Breast epithelium (tissue), 4 donors: ENCODE measurements around the gene ZNF536. TPM values are rescaled to one million over a fixed set of nuclear protein-coding genes. Genes with fewer than 3 reads are reported as not detected.
A peak's percentile ranks its signal among the peaks of the same experiment; 100 is the strongest.

Source experiments
- DNase-seq, 2 donors: peaks; one replicate each; pipeline ENCODE4 v3.0.0-alpha.2; 2019; ENCODE audit warnings: low spot score in 2 of 2
- H3K27ac ChIP-seq, 2 donors: fragments of 200-600 bp; sonication (generic) in 1 of 2; one replicate each; pipeline ENCODE4 v1.5.1; 2016 to 2019; ENCODE audit warnings: mild to moderate bottlenecking in 1 of 2
- H3K27me3 ChIP-seq, 2 donors: fragments of 200-600 bp; sonication (generic) in 1 of 2; one replicate each; pipeline versions ENCODE4 v1.5.1 to v1.6.0; 2017 to 2019; ENCODE audit warnings: control low read depth in 1 of 2, mild to moderate bottlenecking in 1 of 2
- H3K36me3 ChIP-seq: fragments of 200-600 bp; one replicate; pipeline ENCODE4 v1.5.1; 2019
- H3K4me1 ChIP-seq, 2 donors: fragments of 200-600 bp; sonication (generic); one replicate each; pipeline ENCODE4 v1.5.1; 2016 to 2019; ENCODE audit warnings: control low read depth in 1 of 2
- H3K4me3 ChIP-seq, 3 donors: fragments of 200-600 bp; sonication (generic); 1 replicate in 2 of 3; 2 replicates in 1 of 3; pipeline ENCODE4 v1.5.1; 2016 to 2019; ENCODE audit warnings: mild to moderate bottlenecking in 3 of 3, moderate library complexity in 2 of 3
- H3K9me3 ChIP-seq, 2 donors: fragments of 200-600 bp; sonication (generic) in 1 of 2; one replicate each; pipeline ENCODE4 v1.5.1; 2016 to 2019; ENCODE audit warnings: control low read depth in 1 of 2
- POLR2A ChIP-seq: fragments of 450-650 bp; IDR thresholded peaks from one replicate; pipeline ENCODE4 v1.6.1; 2016; ENCODE audit warnings: antibody characterized with exemption, mild to moderate bottlenecking, moderate library complexity
- POLR2AphosphoS5 ChIP-seq, 3 donors: sonication (generic); formaldehyde crosslinking; IDR thresholded peaks; one replicate each; pipeline ENCODE4 v1.6.1; 2017; ENCODE audit warnings: antibody characterized with exemption in 3 of 3
- intact Hi-C: fragments of 100-400 bp; cut with DNase I; formaldehyde crosslinking; loops from one replicate; pipeline ENCODE4 v1.15.1; 2023; ENCODE audit warnings: low total_unique reads
- total RNA-seq, 3 donors: library from RNA; depleted of rRNA; stranded (reverse); fragments of >200 nt; gene quantifications; one replicate each; pipeline ENCODE4 v1.1.0, GENCODE V29; 2016
- TF ChIP-seq, protein P1 (sequence below), 3 donors: fragments of 450-650 bp; IDR thresholded peaks; one replicate each; pipeline ENCODE4 v1.5.1; 2016 to 2017; ENCODE audit warnings: antibody characterized with exemption in 3 of 3, mild to moderate bottlenecking in 3 of 3, moderate library complexity in 3 of 3

Gene ZNF536
- total RNA-seq, 3 donors from 2014 or later: under 0.01 to 0.15 TPM; not detected in 1

DNA sequence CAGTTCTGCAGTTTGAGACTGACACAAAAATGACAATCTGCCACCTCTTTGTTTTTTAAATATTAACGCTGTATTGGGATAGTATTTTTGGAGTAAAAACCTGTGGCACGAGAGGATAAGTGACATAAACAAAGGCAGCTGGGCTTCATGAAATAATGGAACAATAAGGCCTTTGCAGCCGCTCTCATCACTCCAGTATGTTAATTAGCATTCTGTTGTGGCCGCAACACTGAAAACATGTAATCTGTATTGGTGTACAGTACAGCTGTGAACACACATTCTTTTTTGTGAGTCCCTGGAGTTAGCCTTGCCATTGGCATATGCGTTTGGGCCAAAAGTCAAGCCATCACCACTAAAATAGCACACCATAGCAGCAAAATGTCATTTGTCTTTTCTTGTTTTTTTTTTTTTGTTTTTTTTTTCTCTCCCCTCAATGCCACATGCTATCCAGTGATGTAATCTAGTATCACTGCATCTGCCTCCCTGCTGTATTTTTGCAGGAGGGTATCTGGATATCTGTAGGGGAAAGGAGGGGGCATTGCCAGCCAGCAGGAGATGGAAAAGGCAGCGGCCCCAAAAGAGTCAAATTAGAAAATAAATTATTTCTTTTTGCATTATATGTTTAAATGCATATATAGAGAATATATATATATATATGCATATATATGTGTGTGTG is 885 bp upstream of the ZNF536 start:
- no peaks in the 10 kb centered on the region for H3K4me1 ChIP-seq
- H3K27ac ChIP-seq: no peak overlapping the region
- intact Hi-C loops: no loop called here
- H3K36me3 ChIP-seq: no peaks in the 10 kb centered on the region
- no peak overlapping the region for H3K4me3 ChIP-seq
- DNase-seq: no peak
- H3K27me3 ChIP-seq: peaks cover 0 to 56% of the 10 kb centered on the region in 2 donors
- TF ChIP-seq, protein P1, sequence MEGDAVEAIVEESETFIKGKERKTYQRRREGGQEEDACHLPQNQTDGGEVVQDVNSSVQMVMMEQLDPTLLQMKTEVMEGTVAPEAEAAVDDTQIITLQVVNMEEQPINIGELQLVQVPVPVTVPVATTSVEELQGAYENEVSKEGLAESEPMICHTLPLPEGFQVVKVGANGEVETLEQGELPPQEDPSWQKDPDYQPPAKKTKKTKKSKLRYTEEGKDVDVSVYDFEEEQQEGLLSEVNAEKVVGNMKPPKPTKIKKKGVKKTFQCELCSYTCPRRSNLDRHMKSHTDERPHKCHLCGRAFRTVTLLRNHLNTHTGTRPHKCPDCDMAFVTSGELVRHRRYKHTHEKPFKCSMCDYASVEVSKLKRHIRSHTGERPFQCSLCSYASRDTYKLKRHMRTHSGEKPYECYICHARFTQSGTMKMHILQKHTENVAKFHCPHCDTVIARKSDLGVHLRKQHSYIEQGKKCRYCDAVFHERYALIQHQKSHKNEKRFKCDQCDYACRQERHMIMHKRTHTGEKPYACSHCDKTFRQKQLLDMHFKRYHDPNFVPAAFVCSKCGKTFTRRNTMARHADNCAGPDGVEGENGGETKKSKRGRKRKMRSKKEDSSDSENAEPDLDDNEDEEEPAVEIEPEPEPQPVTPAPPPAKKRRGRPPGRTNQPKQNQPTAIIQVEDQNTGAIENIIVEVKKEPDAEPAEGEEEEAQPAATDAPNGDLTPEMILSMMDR (IDR thresholded peaks at IDR 0.05): no peak
- TF ChIP-seq POLR2AphosphoS5 (IDR thresholded peaks at IDR 0.05): no peak
- no peak for TF ChIP-seq POLR2A
- H3K9me3 ChIP-seq: no peaks in the 10 kb centered on the region

DNA sequence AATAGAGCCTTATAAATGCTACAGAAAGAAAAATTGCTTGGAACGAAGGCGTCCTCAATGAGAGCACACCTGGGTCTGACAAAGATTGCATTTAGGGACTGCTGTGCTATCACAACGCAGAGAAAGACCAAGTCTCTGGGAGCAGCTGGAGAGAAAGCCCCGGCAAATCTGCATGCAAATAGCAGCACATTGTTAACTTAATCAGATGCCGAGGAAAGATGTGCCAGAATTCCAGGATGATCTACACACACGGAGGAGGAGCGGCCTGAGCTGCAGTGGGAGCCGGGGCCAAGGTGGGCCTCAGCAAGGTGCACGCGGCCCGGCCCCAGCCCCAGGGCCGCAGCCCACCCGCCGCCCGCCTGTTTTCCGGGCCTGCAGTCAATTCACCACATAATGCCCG is 1.4 kb downstream of the ZNF536 start:
- Histone ChIP-seq H3K27me3 (peaks cover 0 to 47% of the 10 kb centered on the region in 2 donors), H3K4me3 (no peak overlapping the region), H3K9me3 (no peaks in the 10 kb centered on the region), H3K4me1 (no peaks in the 10 kb centered on the region), H3K36me3 (no peaks in the 10 kb centered on the region), H3K27ac (no peak overlapping the region)
- intact Hi-C loops: no loop called here
- TF ChIP-seq POLR2A: no peak
- TF ChIP-seq, protein P1 (IDR thresholded peaks at IDR 0.05): no peak
- DNase-seq: no peak

DNA sequence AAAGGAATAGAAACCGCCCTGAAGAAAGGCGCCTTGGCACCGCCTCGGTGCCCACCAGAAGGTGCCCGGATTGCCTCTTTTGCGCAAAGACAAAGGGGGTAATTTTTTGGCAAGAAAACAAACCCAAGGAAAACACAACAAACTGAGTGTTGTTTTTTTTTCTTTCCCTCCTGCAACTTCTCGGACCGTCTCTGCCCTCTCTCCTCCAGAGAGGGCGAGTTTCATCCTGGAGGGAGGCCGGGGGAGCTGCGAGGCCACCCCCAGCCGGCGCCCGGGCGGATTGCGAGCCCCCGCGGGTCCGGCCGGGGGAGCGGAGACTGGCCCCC is 2.3 kb downstream of the ZNF536 start:
- DNase-seq: no peak
- Histone ChIP-seq H3K27me3 (peaks cover 0 to 47% of the 10 kb centered on the region in 2 donors), H3K36me3 (no peaks in the 10 kb centered on the region), H3K4me3 (peak overlapping the region in 2 of 3 donors; percentile 30 to 45), H3K27ac (no peak overlapping the region), H3K9me3 (no peaks in the 10 kb centered on the region), H3K4me1 (no peaks in the 10 kb centered on the region)
- intact Hi-C loops: no loop called here
- TF ChIP-seq, protein P1 (IDR thresholded peaks at IDR 0.05): no peak
- no peak for TF ChIP-seq POLR2A
- TF ChIP-seq POLR2AphosphoS5 (IDR thresholded peaks at IDR 0.05): no peak

DNA sequence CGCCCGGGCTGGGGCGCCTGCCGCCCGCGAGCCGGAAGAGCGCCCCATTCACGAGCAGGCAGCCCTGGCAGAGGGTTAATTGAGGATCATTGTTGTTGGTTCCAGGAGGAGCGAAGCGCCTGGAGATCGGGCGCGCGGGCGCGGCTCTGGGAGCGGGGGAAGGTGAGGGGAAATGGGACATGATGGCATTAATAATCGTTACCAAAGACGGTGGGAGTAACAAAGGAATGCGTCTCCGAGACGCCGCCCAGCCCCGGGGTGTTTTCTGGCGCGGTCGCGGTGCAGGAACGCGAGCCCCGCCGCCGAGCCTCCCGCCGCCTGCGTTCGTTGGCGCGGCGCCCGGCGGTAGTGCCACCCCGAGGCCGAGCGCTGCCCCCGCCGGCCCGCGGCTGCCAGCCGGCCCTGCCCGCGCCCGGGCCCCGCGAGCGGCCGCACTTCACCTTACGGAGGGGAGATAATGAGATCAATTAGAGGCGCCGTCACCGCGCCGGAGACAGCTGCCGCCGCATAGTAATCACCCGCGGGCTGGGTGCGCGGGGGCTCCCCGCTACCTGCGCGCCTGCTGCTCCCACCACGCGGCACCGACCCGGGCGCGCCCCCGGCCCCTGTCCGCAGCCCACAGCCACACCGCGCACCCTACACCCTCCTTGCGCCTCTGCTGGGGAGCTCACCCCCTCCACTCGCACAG is 2.8 kb downstream of the ZNF536 start:
- Histone ChIP-seq H3K36me3 (no peaks in the 10 kb centered on the region), H3K27me3 (peaks cover 0 to 44% of the 10 kb centered on the region in 2 donors), H3K9me3 (no peaks in the 10 kb centered on the region), H3K4me1 (no peaks in the 10 kb centered on the region), H3K27ac (no peak overlapping the region), H3K4me3 (peak overlapping the region in 2 of 3 donors; percentile 30 to 45)
- intact Hi-C loops: no loop called here
- TF ChIP-seq POLR2AphosphoS5 (IDR thresholded peaks at IDR 0.05) (no peak), POLR2A (no peak)
- TF ChIP-seq, protein P1 (IDR thresholded peaks at IDR 0.05): no peak
- no peak for DNase-seq

DNA sequence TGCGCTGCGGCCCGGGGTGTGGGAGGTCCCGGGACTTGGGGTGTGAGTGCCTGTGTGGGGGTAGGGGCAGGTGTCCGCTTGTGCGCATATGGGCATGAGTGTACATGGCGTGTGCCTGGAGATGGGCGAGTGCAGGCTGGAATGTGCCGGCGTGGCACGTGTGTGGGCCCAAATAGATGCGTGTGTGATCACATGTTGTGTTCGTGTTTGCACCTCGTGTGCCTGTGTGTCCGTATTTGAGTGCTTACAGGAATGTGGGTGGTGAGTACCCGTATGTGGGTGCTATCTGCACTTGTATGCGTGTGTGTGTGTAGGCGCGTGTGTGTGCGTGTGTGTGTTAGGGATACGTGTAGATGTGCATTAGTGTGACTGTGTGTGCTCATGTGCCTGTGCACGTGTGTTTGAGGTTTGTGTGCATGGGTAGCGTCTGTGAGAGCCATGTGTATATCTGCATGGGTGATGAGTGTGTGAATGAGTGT is 3.4 kb downstream of the ZNF536 start:
- Histone ChIP-seq H3K4me3 (peak overlapping the region in 1 of 3 donors; percentile 45), H3K4me1 (no peaks in the 10 kb centered on the region), H3K27ac (no peak overlapping the region), H3K36me3 (no peaks in the 10 kb centered on the region), H3K27me3 (peaks cover 0 to 41% of the 10 kb centered on the region in 2 donors), H3K9me3 (no peaks in the 10 kb centered on the region)
- DNase-seq: no peak
- TF ChIP-seq POLR2AphosphoS5 (IDR thresholded peaks at IDR 0.05): no peak
- TF ChIP-seq, protein P1 (IDR thresholded peaks at IDR 0.05): no peak
- intact Hi-C loops: no loop called here
